GM21786 (cell line): ENCODE results near the gene GAS1.

ENCODE experiments used
- ATAC-seq: cut with Tn5 transposase; IDR thresholded peaks from one replicate; pipeline ENCODE4 v1.9.1; 2021; ENCODE audit not compliant: unreplicated experiment

GAS1 gene

GRCh38 chr9:86947146-86948073 lies at the start of gene GAS1:
GAS1 (minus strand) TSS chr9:86947506; CDS start chr9:86946779, 727 bp downstream.
- no peak for ATAC-seq

GRCh38 chr9:86994231-86994630 lies 46.9 kb upstream of the GAS1 start:
- ATAC-seq = no peak

GRCh38 chr9:86993830-86994229 lies 46.5 kb upstream of the GAS1 start:
- ATAC-seq = no peak

- no peak for ATAC-seq
These were observed 43.8 kb upstream of the GAS1 start for GRCh38 chr9:86991077-86991476.

- no peak for ATAC-seq
These were observed 43.0 kb upstream of the GAS1 start for GRCh38 chr9:86990290-86990689.

GRCh38 chr9:86987900-86988299 lies 40.6 kb upstream of the GAS1 start:
- no peak for ATAC-seq

GRCh38 chr9:86985132-86985647 lies 37.9 kb upstream of the GAS1 start:
- ATAC-seq = no peak

GRCh38 chr9:86983620-86984259 lies 36.4 kb upstream of the GAS1 start:
- ATAC-seq = no peak

GRCh38 chr9:86983249-86983619 lies 35.9 kb upstream of the GAS1 start:
- no peak for ATAC-seq

- no peak for ATAC-seq
These were observed 33.5 kb upstream of the GAS1 start for GRCh38 chr9:86980802-86981201.

GRCh38 chr9:86979657-86980056 lies 32.4 kb upstream of the GAS1 start:
- no peak for ATAC-seq

GRCh38 chr9:86978922-86979474 lies 31.7 kb upstream of the GAS1 start:
- no peak for ATAC-seq

- no peak for ATAC-seq
These were observed 31.1 kb upstream of the GAS1 start for GRCh38 chr9:86978413-86978812.

- no peak for ATAC-seq
These were observed 30.0 kb upstream of the GAS1 start for GRCh38 chr9:86977205-86977835.

- ATAC-seq = no peak
These were observed 28.3 kb upstream of the GAS1 start for GRCh38 chr9:86975606-86976005.

- no peak for ATAC-seq
These were observed 27.7 kb upstream of the GAS1 start for GRCh38 chr9:86975036-86975435.

GRCh38 chr9:86974421-86974820 lies 27.1 kb upstream of the GAS1 start:
- no peak for ATAC-seq

- no peak for ATAC-seq
These were observed 24.4 kb upstream of the GAS1 start for GRCh38 chr9:86971742-86972141.

- no peak for ATAC-seq
These were observed 21.1 kb upstream of the GAS1 start for GRCh38 chr9:86968258-86968920.

GRCh38 chr9:86966852-86967511 lies 19.7 kb upstream of the GAS1 start:
- no peak for ATAC-seq
